Measurements from ENCODE around the gene RGS3. TPM values are rescaled to one million over a fixed set of nuclear protein-coding genes. Genes with fewer than 3 reads are reported as not detected.
A peak's percentile ranks its signal among the peaks of the same experiment; 100 is the strongest.

RGS3 gene
- total RNA-seq, 1 experiment from 2014 or later, result 16.6 TPM

- TF ChIP-seq GTF2I (CRISPR knock-in tag; conservative IDR thresholded peaks at IDR 0.05), result no peak
- TF ChIP-seq HMGA2 (CRISPR knock-in tag; IDR thresholded peaks at IDR 0.05), result no peak
- TF ChIP-seq JAZF1 (CRISPR knock-in tag; IDR thresholded peaks at IDR 0.05), result no peak
- TF ChIP-seq MLX (CRISPR knock-in tag; IDR thresholded peaks at IDR 0.05), result no peak
- no peak for TF ChIP-seq HMGXB4 (CRISPR knock-in tag; IDR thresholded peaks at IDR 0.05)
- no peak for TF ChIP-seq CREB1 (CRISPR knock-in tag; IDR thresholded peaks at IDR 0.05)
- no peak for TF ChIP-seq USF2 (CRISPR knock-in tag; IDR thresholded peaks at IDR 0.05)
- TF ChIP-seq CREM (CRISPR knock-in tag; IDR thresholded peaks at IDR 0.05), result no peak
- TF ChIP-seq ESRRA (CRISPR knock-in tag; IDR thresholded peaks at IDR 0.05; ENCODE audit: borderline replicate concordance), result no peak
- TF ChIP-seq ZNF121 (CRISPR knock-in tag; IDR thresholded peaks at IDR 0.05), result no peak
- TF ChIP-seq ZNF281 (CRISPR knock-in tag; IDR thresholded peaks at IDR 0.05), result no peak
- no peak for TF ChIP-seq ZNF396 (CRISPR knock-in tag; IDR thresholded peaks at IDR 0.05; ENCODE audit: borderline replicate concordance)
- no peak for TF ChIP-seq ZNF532 (CRISPR knock-in tag; IDR thresholded peaks at IDR 0.05; ENCODE audit: borderline replicate concordance)
- TF ChIP-seq SMAD4 (CRISPR knock-in tag; IDR thresholded peaks at IDR 0.05), result no peak
- TF ChIP-seq FOXK1 (CRISPR knock-in tag; IDR thresholded peaks at IDR 0.05), result no peak
- Mint-ChIP-seq H3K9me3 (no peaks in the 10 kb centered on the region), H3K27me3 (ENCODE audit: low read depth) (peaks cover 14% of the 10 kb centered on the region), H3K4me3 (no peak overlapping the region), H3K27ac (0 out of 2 replicates have a peak overlapping the region, but pooled peaks have one; percentile 57), H3K36me3 (no peaks in the 10 kb centered on the region), H3K4me1 (peaks cover 51% of the 10 kb centered on the region)
- ChIA-PET CTCF (interaction anchor here (1.3 to 3.5 kb wide), 5 partner anchors 19 to 34 kb away, joined by 4 to 29 read pairs (median 19); no protein-coding TSS in a partner anchor), POLR2A (interaction anchor here (1.1 to 1.9 kb wide), 2 partner anchors 12 to 19 kb away, joined by 3 to 8 read pairs; no protein-coding TSS in a partner anchor)
- ATAC-seq (no peak), DNase-seq (ENCODE audit: low spot score) (peak; percentile 43)
Observed at GRCh38 chr9:113621309-113621791, 157.8 kb downstream of the RGS3 start.
